Lung (tissue), 12 donors: ENCODE measurements around the gene CDHR5. TPM values are rescaled to one million over a fixed set of nuclear protein-coding genes. Genes with fewer than 3 reads are reported as not detected.

ENCODE experiments used
- ATAC-seq: fragments of 200-7000 bp; cut with Tn5 transposase; one replicate; pipeline ENCODE4 v1.9.1; 2020; ENCODE audit warnings: moderate number of reproducible peaks; ENCODE audit not compliant: insufficient read depth, low FRiP score
- DNase-seq, 3 donors: peaks; one replicate each; pipeline ENCODE4 v3.0.0-alpha.2; 2013 to 2017
- H3K27ac ChIP-seq, 2 donors: one replicate each; pipeline ENCODE4 v1.5.1; 2013; ENCODE audit warnings: mild to moderate bottlenecking in 2 of 2, moderate library complexity in 2 of 2, control low read depth in 1 of 2, inconsistent platforms in 1 of 2, low read depth in 1 of 2, low read length in 1 of 2
- H3K27me3 ChIP-seq, 3 donors: one replicate each; pipeline ENCODE4 v1.5.1; 2013; ENCODE audit warnings: low read length in 2 of 3; ENCODE audit not compliant: control insufficient read depth in 3 of 3, insufficient read depth in 3 of 3
- H3K36me3 ChIP-seq, 4 donors: one replicate each; pipeline ENCODE4 v1.5.1; 2013; ENCODE audit warnings: low read length in 4 of 4, mild to moderate bottlenecking in 1 of 4, moderate library complexity in 1 of 4; ENCODE audit not compliant: control insufficient read depth in 4 of 4, insufficient read depth in 4 of 4
- H3K4me1 ChIP-seq, 5 donors: one replicate each; pipeline ENCODE4 v1.5.1; 2013; ENCODE audit warnings: low read length in 5 of 5, mild to moderate bottlenecking in 2 of 5, moderate library complexity in 1 of 5; ENCODE audit not compliant: control insufficient read depth in 5 of 5, insufficient read depth in 5 of 5
- H3K4me3 ChIP-seq: one replicate; pipeline ENCODE4 v1.5.1; 2013; ENCODE audit warnings: mild to moderate bottlenecking, control low read depth, moderate library complexity
- H3K9ac ChIP-seq, 2 donors: one replicate each; pipeline ENCODE4 v1.5.1; 2013; ENCODE audit warnings: low read length in 2 of 2, control low read depth in 1 of 2; ENCODE audit not compliant: insufficient read depth in 1 of 2
- H3K9me3 ChIP-seq, 4 donors: one replicate each; pipeline ENCODE4 v1.5.1; 2013; ENCODE audit warnings: low read length in 3 of 4, mild to moderate bottlenecking in 1 of 4, moderate library complexity in 1 of 4; ENCODE audit not compliant: control insufficient read depth in 4 of 4, insufficient read depth in 3 of 4
- WGBS, 2 donors: extraction: QIAGEN DNeasy Blood & Tissue Kit; methylation state at CpG; one replicate each; pipeline ENCODE4 v1.1.7; 2013; 5-methylcytosine and 5-hydroxymethylcytosine counted together
- polyA plus RNA-seq, 2 donors: library from polyadenylated mRNA; stranded (reverse); fragments of 200-250 nt; gene quantifications; one replicate each; pipeline ENCODE4 v1.2.1, GENCODE V29; 2013
- total RNA-seq, 2 donors: library from RNA; depleted of rRNA in 1 of 2; stranded (reverse); fragments of >200 nt in 1 of 2; gene quantifications; one replicate each; pipeline ENCODE4 v1.2.1, GENCODE V29; 2014 to 2021
- TF ChIP-seq, protein P1 (sequence below): IDR thresholded peaks from 2 replicates; pipeline ENCODE4 v1.5.1; 2012; ENCODE audit warnings: mild to moderate bottlenecking; ENCODE audit errors: control extremely low read depth, extremely low read depth
- donor health status: control.
- donor health status: control.
- donor health status: Bipolar disorder and iron deficiency.
- donor health status: healthy.
- donor health status: DM: yes; HTN: yes; CAD: no.

CDHR5 gene
- total and polyA plus RNA-seq, 4 donors = 0.02 to 0.10 TPM; not detected in 2

DNA sequence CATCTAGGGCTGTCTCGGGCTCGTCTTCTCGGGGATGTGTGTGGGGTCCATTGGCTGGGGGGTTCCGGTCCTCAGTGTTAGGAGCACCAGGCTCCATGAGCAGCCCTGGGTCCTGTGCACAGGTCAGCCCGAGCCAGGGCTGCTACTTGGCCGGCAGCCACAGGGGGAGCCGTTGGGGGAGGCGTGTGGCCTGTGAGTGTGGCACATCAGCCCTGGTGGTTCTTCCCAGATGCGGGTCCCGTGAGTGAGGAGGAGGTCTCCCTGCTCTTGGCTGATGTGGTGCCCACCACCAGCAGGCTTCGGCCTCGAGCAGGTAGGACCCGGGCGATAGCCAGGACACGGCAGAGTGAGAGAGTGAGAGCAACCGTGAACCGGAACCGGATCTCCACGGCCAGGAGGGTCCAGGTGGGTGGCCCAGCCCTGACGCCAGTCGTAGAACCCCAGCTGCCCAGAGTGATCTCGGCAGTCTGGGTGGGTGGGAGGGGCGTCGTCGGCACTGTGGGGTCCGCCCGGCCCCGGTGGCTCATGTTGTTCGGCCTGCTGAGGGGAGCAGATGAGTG, 27.5 kb downstream of the CDHR5 start:
- H3K27ac ChIP-seq = no peak overlapping the region
- H3K27me3 ChIP-seq = no peaks in the 10 kb centered on the region
- TF ChIP-seq, protein P1, sequence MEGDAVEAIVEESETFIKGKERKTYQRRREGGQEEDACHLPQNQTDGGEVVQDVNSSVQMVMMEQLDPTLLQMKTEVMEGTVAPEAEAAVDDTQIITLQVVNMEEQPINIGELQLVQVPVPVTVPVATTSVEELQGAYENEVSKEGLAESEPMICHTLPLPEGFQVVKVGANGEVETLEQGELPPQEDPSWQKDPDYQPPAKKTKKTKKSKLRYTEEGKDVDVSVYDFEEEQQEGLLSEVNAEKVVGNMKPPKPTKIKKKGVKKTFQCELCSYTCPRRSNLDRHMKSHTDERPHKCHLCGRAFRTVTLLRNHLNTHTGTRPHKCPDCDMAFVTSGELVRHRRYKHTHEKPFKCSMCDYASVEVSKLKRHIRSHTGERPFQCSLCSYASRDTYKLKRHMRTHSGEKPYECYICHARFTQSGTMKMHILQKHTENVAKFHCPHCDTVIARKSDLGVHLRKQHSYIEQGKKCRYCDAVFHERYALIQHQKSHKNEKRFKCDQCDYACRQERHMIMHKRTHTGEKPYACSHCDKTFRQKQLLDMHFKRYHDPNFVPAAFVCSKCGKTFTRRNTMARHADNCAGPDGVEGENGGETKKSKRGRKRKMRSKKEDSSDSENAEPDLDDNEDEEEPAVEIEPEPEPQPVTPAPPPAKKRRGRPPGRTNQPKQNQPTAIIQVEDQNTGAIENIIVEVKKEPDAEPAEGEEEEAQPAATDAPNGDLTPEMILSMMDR = no peak
- H3K4me3 ChIP-seq = no peak overlapping the region
- peaks cover 5 to 75% (median 30%) of the 10 kb centered on the region in 4 donors for H3K36me3 ChIP-seq
- DNase-seq = no peak
- H3K9ac ChIP-seq = no peak overlapping the region
- no peak for ATAC-seq
- no peaks in the 10 kb centered on the region for H3K9me3 ChIP-seq
- H3K4me1 ChIP-seq = no peaks in the 10 kb centered on the region
- WGBS, 2 donors = 94 to 97% methylated on average over 29 of the region's 29 CpGs

DNA sequence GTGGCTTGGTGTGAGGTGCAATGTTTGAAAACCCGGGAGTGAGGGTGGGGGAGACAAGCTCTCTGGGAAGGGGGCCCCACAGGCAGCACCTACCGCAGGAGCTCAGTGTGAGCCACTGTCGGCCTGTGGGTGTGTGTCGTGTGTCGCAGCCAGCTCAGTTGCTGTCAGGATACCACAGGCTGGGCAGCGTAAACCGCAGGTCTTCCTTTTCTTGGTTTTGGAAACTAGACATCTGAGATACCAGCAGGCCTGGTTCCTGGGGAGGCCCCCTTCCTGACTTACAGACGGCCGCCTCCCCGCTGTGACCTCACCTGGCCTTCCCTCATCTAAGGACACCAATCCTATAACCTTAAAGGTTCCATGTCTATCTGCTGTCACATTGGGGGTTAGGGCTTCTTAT, 28.4 kb downstream of the CDHR5 start:
- TF ChIP-seq, protein P1 = no peak
- no peak overlapping the region for H3K27ac ChIP-seq
- H3K9me3 ChIP-seq = no peaks in the 10 kb centered on the region
- no peaks in the 10 kb centered on the region for H3K27me3 ChIP-seq
- H3K36me3 ChIP-seq = peaks cover 8 to 72% (median 25%) of the 10 kb centered on the region in 4 donors
- DNase-seq (no peak), ATAC-seq (no peak)
- no peaks in the 10 kb centered on the region for H3K4me1 ChIP-seq
- 81 to 85% methylated on average over 10 of the region's 10 CpGs for WGBS, 2 donors
- no peak overlapping the region for H3K4me3 ChIP-seq
- no peak overlapping the region for H3K9ac ChIP-seq

DNA sequence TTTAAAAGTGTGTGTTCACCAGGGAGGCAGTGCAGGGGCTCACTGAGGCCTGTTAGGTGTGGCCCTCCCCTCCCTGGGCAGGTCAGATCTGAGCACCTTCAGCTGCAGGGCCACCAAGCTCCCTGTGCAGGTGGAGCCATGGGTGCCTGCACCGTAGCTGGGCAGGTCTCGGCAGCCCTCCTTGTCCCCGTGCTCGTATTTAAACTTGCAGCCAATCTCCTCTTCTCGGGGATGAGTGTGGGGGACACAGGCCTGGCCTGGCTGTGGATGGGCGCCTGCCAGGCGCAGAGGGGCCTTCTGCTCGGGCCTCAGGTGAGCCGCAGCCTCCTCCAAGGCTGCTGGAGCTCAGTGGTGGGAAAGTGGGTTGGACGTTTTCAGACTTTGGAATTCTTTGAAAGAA, 29.4 kb downstream of the CDHR5 start:
- 96 to 97% methylated on average over 10 of the region's 10 CpGs for WGBS, 2 donors
- TF ChIP-seq, protein P1 = no peak
- H3K4me3 ChIP-seq = no peak overlapping the region
- DNase-seq (no peak), ATAC-seq (no peak)
- H3K9me3 ChIP-seq = no peaks in the 10 kb centered on the region
- H3K4me1 ChIP-seq = no peaks in the 10 kb centered on the region
- no peak overlapping the region for H3K27ac ChIP-seq
- peaks cover 8 to 73% (median 27%) of the 10 kb centered on the region in 4 donors for H3K36me3 ChIP-seq
- no peaks in the 10 kb centered on the region for H3K27me3 ChIP-seq
- H3K9ac ChIP-seq = no peak overlapping the region

DNA sequence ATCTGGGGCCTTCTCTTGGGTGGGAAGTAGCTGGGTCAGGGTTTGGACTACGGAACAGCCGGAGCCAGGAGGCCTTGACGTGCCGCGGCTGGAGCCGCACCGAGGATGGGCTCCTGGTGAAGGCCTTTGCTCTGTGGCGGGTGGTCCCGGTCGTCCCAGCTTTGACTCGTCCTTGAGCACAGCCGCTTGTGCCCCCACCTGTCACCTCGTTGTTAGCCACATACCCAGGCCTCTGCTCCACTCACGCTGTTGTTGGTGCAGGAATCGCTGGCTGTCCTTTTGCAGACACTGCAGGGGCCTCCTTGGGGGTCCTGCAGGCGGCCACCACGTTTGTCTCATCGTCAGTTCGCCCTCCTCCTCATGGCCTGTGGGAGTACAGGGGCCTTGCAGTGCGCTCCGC, 31.4 kb downstream of the CDHR5 start:
- no peaks in the 10 kb centered on the region for H3K4me1 ChIP-seq
- TF ChIP-seq, protein P1 = no peak
- no peaks in the 10 kb centered on the region for H3K9me3 ChIP-seq
- no peaks in the 10 kb centered on the region for H3K27me3 ChIP-seq
- H3K4me3 ChIP-seq = no peak overlapping the region
- no peak overlapping the region for H3K27ac ChIP-seq
- H3K36me3 ChIP-seq = peaks cover 8 to 72% (median 30%) of the 10 kb centered on the region in 4 donors
- no peak for DNase-seq
- ATAC-seq = no peak
- 96 to 98% methylated on average over 21 of the region's 21 CpGs for WGBS, 2 donors
- no peak overlapping the region for H3K9ac ChIP-seq
